ENCODE data around the gene KRTAP5-11. TPM values are rescaled to one million over a fixed set of nuclear protein-coding genes. Genes with fewer than 3 reads are reported as not detected.

KRTAP5-11 gene
- total and polyA plus RNA-seq, 2 of the 4 experiments (the other 2 are of a cell fraction): not detected

DNA sequence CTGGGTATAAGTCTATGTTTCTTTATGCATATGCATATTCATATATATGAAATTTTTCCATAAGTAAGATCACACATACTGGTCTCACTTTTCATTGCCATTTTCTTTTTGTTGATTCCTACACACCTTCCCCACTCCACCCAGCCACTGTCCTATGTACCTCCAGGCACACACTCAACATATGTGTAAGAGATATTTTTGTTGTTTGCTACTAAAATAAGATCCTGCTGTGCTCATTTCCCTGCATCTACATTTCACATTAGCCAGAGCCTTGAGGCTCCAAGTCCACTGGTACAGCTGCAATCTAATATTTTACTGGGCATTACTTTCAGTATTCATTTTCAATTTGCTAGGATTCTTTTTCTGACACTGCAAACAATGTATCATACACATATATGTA is 25.4 kb downstream of the KRTAP5-11 start:
- H3K27ac ChIP-seq (ENCODE audit: insufficient read depth, low read length): no peak overlapping the region
- no peak overlapping the region for H3K4me2 ChIP-seq (ENCODE audit: low read depth, low read length)
- in situ Hi-C loops (cut with MboI; ENCODE audit: low sequenced_read_pairs): no loop called here
- H2BK120ac ChIP-seq (ENCODE audit: low read depth, low read length): no peak overlapping the region
- no peak overlapping the region for H2BK5ac ChIP-seq (ENCODE audit: low read depth, low read length, poor library complexity, severe bottlenecking)
- H2AFZ ChIP-seq (replicated peaks; ENCODE audit: low read length, poor library complexity): no peak overlapping the region
- no peaks in the 10 kb centered on the region for H3K9me1 ChIP-seq (ENCODE audit: insufficient read depth, low read length)
- H4K91ac ChIP-seq (ENCODE audit: insufficient read depth, low read depth, low read length): no peak overlapping the region
- no peak overlapping the region for H2BK15ac ChIP-seq (ENCODE audit: low read depth, low read length)
- H4K8ac ChIP-seq (ENCODE audit: low read depth in 2 of 2, low read length in 2 of 2): no peak overlapping the region
- no peak overlapping the region for H2AK9ac ChIP-seq (replicated peaks; ENCODE audit: low read depth, low read length, poor library complexity)
- H2AK5ac ChIP-seq (ENCODE audit: low read depth, low read length): no peak overlapping the region
- dilution Hi-C loops (cut with HindIII; ENCODE audit: low sequenced_read_pairs, unreplicated experiment): no loop called here
- no peaks in the 10 kb centered on the region for H4K20me1 ChIP-seq (ENCODE audit: insufficient read depth, low read length)
- H3K9me3 ChIP-seq (ENCODE audit: control insufficient read depth, insufficient read depth, low read length): no peaks in the 10 kb centered on the region
- TF ChIP-seq BHLHE40 (IDR thresholded peaks at IDR 0.05; ENCODE audit: low read depth, low read length) (no peak), RAD21 (IDR thresholded peaks at IDR 0.05; ENCODE audit: low read length) (no peak), RFX5 (IDR thresholded peaks at IDR 0.05; ENCODE audit: low read depth, low read length) (no peak), RCOR1 (IDR thresholded peaks at IDR 0.05; ENCODE audit: insufficient replicate concordance, low read length) (no peak), CHD1 (IDR thresholded peaks at IDR 0.05; ENCODE audit: low read depth, low read length) (no peak), POLR2A (IDR thresholded peaks at IDR 0.05; ENCODE audit: low read depth, low read length) (no peak), MAZ (IDR thresholded peaks at IDR 0.05; ENCODE audit: borderline replicate concordance, low read depth, low read length) (no peak), FOS (IDR thresholded peaks at IDR 0.05; ENCODE audit: low read depth, low read length) (no peak), MAFK (IDR thresholded peaks at IDR 0.05; ENCODE audit: low read depth, low read length) (no peak), CEBPB (IDR thresholded peaks at IDR 0.05; ENCODE audit: low read depth, low read length) (no peak), SMC3 (IDR thresholded peaks at IDR 0.05; ENCODE audit: low read depth, low read length) (no peak), MXI1 (IDR thresholded peaks at IDR 0.05; ENCODE audit: borderline replicate concordance, low read depth, low read length) (no peak)
- TF ChIP-seq, protein P1, sequence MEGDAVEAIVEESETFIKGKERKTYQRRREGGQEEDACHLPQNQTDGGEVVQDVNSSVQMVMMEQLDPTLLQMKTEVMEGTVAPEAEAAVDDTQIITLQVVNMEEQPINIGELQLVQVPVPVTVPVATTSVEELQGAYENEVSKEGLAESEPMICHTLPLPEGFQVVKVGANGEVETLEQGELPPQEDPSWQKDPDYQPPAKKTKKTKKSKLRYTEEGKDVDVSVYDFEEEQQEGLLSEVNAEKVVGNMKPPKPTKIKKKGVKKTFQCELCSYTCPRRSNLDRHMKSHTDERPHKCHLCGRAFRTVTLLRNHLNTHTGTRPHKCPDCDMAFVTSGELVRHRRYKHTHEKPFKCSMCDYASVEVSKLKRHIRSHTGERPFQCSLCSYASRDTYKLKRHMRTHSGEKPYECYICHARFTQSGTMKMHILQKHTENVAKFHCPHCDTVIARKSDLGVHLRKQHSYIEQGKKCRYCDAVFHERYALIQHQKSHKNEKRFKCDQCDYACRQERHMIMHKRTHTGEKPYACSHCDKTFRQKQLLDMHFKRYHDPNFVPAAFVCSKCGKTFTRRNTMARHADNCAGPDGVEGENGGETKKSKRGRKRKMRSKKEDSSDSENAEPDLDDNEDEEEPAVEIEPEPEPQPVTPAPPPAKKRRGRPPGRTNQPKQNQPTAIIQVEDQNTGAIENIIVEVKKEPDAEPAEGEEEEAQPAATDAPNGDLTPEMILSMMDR (conservative IDR thresholded peaks at IDR 0.05; ENCODE audit: low read depth, low read length): no peak
- TF ChIP-seq, protein P2, sequence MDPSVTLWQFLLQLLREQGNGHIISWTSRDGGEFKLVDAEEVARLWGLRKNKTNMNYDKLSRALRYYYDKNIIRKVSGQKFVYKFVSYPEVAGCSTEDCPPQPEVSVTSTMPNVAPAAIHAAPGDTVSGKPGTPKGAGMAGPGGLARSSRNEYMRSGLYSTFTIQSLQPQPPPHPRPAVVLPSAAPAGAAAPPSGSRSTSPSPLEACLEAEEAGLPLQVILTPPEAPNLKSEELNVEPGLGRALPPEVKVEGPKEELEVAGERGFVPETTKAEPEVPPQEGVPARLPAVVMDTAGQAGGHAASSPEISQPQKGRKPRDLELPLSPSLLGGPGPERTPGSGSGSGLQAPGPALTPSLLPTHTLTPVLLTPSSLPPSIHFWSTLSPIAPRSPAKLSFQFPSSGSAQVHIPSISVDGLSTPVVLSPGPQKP (IDR thresholded peaks at IDR 0.05; ENCODE audit: borderline replicate concordance, low read depth, low read length): no peak
- TF ChIP-seq, protein P3, sequence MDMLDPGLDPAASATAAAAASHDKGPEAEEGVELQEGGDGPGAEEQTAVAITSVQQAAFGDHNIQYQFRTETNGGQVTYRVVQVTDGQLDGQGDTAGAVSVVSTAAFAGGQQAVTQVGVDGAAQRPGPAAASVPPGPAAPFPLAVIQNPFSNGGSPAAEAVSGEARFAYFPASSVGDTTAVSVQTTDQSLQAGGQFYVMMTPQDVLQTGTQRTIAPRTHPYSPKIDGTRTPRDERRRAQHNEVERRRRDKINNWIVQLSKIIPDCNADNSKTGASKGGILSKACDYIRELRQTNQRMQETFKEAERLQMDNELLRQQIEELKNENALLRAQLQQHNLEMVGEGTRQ (IDR thresholded peaks at IDR 0.05; ENCODE audit: low read depth, low read length): no peak
- CTCF ChIA-PET: no interaction called here
- no peak overlapping the region for H3K56ac ChIP-seq (ENCODE audit: extremely low read depth, insufficient read depth, low read length)
- intact Hi-C loops (cut with micrococcal nuclease): no loop called here
- H3K4me3 ChIP-seq (ENCODE audit: insufficient read depth, low read depth, low read length): no peak overlapping the region
- no TSS peak for BruUV-seq (replicated peaks)
- no peak for ATAC-seq (ENCODE audit: low read depth)
- H3K4ac ChIP-seq (ENCODE audit: low read depth, low read length): no peak overlapping the region
- H3K23ac ChIP-seq (ENCODE audit: low read depth, low read length): no peak overlapping the region
- H3K4me1 ChIP-seq (ENCODE audit: control insufficient read depth, insufficient read depth, low read length): no peaks in the 10 kb centered on the region
- POLR2A ChIA-PET (ENCODE audit: unreplicated experiment): interaction anchor here (0.6 kb wide), 1 partner anchor 1753 kb away, joined by 3 read pairs; no protein-coding TSS in a partner anchor
- 0 out of 2 replicates have a peak, but pooled peaks cover 3% of the 10 kb centered on the region for H3K27me3 ChIP-seq (ENCODE audit: control insufficient read depth, insufficient read depth, low read length)
- H3K14ac ChIP-seq (replicated peaks; ENCODE audit: low read depth, low read length): no peak overlapping the region
- no peak overlapping the region for H4K5ac ChIP-seq (ENCODE audit: low read depth, low read length)
- no peak for DNase-seq
- H2BK20ac ChIP-seq (ENCODE audit: low read depth, low read length): no peak overlapping the region
- no peak overlapping the region for H3K9ac ChIP-seq (ENCODE audit: low read depth, low read length)
- no peaks in the 10 kb centered on the region for H3K36me3 ChIP-seq (ENCODE audit: control insufficient read depth, insufficient read depth, low read length)
- no peak overlapping the region for H3K18ac ChIP-seq (ENCODE audit: low read depth, low read length)
- H3K79me1 ChIP-seq (ENCODE audit: low read depth in 1 of 2, low read length in 2 of 2): no peaks in the 10 kb centered on the region

Measured in IMR-90 (cell line).